ENCODE measurements around the gene SGCA.

The SGCA gene

DNA sequence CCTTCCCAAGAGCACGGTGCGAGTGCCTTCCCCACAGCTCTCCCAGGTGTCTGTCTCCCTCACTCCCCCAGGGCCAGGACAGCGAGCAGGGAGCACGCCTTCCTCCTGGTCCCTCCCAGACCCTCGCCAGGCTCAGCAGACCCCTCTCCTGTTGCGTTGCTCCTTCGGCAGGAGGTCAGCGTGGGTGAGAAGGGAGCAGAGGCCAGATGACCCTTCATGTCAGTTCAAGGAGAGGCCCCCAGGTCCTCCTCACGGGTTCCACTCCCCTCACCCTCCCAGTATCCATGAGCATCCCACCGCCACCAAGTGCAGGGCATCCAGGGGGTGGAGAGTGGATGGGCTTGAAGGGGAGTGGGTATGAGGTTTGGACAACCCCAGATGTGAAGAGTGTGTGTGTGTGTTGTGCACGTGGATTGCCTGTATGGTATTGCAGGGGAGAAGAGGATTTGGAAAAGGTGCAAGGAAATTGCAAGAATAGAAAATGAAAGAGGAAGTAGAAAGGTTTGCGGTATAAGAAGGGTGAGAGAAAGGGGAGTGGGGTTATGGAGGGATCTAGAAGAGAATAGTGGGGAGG lies 17.7 kb downstream of the SGCA start:
- DNase-seq = no peak

DNA sequence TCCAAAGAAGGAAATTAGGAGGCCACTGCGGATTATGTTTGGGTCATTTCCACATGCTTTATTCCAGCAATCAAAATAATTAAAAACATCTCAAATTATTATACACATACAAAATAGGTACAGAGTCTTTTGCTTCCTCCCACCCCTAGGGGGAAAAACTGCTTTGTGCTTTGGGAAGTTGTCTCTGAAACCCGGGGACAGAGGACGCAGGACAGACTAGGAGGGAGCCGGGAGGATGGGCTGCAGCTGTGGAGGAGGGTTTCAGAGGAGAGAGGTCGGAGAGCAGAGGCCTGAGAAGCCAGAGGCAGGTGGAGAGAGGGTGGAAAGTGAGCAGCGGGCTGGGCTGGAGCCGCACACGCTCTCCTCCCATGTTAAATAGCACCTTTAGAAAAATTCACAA lies 18.3 kb downstream of the SGCA start:
- DNase-seq = no peak

DNA sequence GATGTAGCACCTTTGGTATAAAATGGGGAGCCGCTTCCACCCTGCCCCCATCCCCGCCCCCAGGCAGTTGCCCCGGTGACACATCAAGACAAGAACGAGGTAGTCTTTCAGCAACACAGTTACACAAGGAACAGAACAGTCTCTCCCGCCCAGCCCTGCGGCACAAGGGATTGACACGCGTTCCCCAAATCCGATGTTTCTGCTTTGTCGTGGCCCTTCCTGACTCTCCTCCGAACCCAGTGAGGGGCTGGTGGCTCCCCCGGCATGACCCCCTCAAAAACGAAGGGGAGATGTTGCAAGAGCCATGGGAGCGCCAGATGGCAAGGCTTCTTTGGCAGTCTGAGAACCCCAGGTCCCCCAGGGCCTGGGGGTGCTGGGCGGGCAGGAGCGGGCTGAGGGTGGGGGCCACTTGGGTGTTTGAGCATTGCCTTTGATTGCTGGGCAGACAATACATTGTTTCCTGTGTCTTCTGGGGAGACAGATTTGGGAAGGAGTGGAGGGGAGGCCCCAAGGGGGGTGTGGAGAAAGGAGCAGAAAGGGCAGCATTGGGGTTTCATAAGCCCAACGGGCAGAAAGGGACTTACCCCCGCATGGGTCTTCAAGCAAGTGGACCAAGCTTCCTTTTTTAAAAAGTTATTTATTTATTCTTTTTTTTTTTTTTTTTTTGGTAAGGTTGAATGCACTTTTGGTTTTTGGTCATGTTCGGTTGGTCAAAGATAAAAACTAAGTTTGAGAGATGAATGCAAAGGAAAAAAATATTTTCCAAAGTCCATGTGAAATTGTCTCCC lies 19.0 kb downstream of the SGCA start:
- DNase-seq = no peak

DNA sequence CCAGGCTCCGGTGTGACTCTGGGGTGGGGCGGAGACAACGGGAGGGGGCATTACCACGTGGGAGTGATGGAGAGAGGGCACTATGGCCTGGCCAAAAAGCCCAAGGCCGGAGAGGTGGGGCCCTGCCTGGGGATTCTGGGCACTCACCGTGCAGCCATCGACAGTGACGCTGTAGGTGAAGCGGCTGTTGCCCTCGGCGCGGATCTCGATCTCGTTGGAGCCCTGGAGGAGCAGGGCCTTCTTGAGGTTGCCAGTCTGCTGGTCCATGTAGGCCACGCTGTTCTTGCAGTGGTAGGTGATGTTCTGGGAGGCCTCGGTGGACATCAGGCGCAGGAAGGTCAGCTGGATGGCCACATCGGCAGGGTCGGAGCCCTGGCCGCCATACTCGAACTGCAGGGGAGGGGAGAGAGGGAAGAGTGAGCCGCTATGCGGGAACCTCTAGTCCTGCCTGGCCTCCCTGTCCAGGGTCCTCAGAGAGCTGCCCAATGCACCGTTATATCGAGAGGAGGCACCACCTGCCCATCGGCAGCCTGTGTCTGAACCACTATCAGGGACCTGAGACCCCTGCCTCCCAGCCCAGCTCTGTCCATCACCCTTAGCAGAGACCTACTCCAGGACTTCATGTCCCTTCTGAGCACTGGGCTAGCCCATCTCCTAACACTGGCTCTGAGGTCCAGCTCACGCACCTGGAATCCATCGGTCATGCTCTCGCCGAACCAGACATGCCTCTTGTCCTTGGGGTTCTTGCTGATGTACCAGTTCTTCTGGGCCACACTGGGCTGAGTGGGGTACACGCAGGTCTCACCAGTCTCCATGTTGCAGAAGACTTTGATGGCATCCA lies 20.0 kb downstream of the SGCA start:
- no peak for DNase-seq

DNA sequence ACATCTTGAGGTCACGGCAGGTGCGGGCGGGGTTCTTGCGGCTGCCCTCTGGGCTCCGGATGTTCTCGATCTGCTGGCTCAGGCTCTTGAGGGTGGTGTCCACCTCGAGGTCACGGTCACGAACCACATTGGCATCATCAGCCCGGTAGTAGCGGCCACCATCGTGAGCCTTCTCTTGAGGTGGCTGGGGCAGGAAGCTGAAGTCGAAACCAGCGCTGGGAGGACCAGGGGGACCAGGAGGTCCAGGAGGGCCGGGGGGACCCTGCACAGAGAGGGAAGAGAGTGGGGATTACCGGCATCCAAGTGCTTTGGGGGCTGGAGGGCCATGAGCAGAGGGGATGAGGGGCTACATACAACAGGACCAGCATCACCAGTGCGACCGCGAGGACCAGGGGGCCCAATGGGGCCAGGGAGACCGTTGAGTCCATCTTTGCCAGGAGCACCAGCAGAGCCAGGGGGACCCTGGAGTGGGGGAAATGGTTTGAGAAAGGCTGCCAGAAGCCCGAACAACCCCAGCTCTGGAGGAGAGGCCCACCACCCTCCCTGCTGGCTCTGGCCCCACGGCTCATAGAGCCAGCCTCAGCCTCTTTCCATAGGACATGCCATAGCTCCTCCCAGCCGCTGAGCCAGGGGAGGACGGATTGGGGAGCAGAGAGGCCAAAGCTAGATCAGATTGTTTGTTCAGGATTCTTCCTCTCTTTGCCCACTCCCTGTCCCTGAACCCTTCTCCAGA lies 21.0 kb downstream of the SGCA start:
- DNase-seq = no peak

DNA sequence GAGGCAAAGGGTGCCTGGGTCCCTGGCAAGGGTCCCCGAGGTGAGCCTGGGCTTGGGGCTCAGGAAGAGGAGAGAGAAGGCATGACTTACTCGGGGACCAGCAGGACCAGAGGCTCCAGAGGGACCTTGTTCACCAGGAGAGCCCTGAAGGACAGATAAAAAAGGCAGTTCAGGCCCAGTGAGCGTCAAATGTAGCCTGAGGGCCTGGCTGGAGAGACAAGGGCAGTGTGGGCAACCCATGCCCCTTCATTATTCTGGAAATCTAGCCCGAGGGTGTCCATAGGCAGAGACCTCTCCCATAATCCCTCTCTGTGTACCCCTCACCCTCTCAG lies 21.6 kb downstream of the SGCA start:
- no peak for DNase-seq

DNA sequence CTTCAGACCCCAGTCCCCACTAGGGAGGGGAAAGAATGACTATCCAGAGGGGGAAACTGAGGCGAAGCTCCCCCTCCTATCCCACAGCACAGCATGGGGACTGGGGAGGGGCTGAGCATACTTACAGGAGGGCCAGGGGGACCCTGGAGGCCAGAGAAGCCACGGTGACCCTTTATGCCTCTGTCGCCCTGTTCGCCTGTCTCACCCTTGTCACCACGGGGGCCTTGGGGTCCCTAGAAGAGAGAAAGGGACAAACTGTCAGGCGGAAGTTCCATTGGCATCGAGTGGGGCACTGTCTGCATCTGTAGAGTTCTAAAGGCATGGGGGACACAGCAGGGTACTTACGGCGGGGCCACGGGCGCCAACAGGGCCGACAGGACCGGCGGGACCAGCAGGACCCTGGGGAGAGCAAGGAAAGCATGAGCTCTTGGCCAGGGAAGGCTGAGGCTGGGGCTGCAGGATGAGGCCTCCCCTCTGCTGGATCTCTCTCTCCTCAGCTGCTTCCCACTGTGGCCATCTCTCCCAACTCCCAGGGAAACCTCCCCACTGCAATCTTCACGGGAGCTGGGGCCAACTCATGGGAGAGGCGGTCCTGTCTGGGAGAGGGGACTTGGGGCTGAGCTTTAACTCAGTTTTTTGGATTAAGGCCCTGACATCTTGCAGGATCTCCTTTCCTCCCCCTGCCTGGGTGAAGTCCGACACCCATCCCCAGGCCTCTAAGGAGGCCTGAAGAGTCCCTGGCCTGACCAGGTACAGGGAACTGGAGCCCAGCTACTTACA lies 22.1 kb downstream of the SGCA start:
- no peak for DNase-seq

DNA sequence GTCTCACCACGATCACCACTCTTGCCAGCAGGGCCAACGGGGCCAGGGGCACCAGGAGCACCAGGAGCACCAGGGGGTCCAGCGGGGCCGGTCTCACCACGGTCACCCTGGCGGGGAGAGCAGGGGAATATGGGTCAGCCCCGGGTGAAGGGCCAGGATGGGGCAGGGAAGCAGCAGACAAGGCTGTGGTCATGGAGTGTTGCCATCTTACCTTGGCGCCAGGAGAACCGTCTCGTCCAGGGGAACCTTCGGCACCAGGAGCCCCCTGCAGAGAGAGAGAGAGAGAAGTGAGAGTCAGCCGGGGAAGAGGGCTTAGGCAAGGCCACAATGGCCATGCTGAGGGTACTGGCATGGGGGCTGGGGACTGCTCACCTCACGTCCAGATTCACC lies 22.7 kb downstream of the SGCA start:
- no peak for DNase-seq

DNA sequence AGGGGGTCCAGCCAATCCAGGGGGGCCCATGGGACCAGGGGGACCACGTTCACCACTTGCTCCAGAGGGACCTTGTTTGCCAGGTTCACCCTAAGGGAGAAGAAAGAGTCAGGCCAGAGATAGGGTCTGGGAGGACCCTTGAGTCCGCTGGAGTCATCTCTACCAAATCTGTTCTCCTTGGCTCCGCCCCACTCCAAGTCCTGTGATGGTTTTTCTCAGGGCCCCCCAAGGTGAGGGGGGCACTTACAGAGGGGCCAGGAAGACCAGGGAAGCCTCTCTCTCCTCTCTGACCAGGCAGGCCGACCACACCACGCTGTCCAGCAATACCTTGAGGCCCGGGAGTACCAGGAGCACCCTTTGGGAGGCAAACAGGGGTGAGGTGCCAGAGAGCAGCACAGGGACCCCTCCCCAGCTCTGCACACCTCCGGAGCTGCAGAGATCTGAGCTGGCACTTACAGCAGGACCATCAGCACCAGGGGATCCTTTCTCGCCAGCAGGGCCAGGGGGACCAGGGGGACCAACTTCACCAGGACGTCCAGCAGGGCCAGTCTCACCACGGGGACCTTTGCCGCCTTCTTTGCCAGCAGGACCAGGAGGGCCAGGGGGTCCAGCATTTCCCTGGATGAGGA lies 23.2 kb downstream of the SGCA start:
- DNase-seq = no peak

DNA sequence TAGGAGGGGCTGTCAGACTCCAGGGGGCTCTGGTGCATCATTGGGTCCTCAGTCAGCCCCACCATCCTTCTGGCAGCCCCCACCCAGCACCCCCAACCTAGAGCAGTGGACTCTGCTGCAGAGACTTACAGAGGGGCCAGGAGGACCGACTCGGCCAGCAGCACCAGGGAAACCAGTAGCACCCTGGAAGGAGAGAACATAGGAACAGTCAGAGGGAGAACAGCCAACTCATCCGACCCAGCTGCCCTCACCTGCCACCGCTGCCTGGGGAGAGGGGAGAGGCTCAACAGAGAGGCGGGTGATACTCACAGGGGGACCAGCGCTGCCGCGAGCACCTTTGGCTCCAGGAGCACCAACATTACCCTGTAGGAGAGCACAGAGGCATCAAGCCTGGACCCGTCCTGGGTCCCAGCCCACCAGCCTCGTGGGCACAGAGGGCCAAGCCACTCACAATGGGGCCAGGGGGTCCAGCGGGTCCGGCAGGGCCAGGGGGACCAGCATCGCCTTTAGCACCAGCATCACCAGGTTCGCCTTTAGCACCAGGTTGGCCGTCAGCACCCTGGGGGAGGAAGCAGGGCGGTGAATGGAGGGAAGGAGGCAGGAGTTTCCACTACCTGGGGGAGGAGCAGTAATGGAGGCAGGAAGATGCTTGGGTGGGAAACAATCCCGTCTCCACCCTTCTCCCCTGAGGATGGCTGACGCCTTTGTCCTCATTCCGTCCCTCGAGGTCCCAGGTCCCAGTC lies 23.9 kb downstream of the SGCA start:
- no peak for DNase-seq

DNA sequence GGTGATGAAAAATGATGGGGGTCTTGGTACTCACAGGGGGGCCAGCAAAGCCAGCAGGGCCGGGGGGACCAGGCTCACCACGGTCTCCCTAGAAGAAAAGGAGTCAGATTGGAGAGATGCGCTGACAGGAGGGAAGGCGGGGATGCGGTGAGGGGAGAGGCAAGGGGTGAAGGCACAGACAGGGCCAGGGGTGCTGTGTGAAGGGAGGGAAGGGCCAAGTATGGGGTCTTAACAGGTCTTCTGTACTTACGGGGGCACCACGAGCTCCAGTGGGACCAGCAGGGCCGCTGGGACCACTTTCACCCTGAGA lies 24.4 kb downstream of the SGCA start:
- no peak for DNase-seq

DNA sequence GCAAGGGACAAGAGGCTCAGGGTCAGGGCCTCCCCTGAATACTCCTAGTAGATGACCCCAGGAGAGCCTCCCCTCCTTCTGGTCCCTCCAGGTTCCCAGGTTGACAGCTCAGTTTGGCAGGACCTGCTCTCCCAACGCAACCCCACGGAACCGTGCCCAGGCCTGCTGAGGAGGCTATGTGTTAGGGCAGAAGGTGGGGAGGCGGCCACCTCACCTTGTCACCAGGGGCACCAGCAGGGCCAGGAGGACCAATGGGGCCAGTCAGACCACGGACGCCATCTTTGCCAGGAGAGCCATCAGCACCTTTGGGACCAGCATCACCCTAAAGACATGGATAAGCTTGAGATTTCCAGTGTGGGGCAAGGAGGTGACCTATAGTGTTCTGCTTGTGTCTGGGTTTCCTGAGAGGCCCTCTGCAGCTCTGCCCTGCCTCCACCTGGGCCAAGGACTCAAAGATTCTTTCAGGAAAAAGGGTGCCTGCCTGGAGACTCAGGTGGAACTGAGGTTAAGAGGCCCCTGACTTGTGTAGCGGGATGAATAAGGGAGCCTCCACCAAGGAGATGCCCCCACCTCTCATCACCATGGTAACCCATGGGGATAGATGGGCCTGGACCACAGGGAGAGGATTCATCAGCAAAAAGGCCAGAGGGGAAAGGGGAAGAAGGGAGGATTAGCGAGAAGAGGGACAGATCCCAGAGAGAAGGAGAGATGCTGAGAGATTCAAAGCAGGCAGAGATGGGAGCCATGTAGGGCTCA lies 25.0 kb downstream of the SGCA start:
- DNase-seq = no peak

DNA sequence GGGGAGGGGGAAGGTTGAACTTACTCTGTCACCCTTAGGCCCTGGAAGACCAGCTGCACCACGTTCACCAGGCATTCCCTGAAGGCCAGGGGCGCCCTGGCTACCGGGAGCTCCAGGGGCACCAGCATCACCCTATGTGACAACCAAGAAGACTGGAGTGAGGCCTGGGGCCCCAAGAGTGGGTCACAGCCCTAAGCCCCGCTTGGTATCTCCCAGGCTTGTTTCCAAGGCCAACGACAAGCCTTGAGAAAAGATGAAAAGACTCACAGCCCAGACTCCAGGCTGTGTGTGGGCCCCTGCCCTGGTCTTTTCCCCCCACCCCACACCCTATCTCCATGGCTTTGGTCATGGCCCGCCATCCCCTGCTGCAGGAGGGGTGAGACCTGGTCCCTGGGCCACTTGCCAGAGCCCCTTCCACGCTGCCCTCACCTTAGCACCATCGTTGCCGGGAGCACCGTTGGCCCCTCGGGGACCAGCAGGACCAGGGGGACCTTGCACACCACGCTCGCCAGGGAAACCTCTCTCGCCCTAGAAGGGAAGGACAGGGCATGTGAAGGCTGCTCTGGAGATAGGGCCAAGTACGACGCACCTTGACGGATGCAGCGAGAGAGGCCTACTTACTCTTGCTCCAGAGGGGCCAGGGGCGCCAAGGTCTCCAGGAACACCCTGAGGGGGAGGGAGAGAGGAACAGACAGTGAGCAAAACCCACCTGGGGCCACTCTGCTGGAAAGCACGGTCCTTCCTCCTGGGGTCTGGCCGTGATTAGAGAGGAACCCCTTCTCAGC lies 25.7 kb downstream of the SGCA start:
- DNase-seq = no peak

DNA sequence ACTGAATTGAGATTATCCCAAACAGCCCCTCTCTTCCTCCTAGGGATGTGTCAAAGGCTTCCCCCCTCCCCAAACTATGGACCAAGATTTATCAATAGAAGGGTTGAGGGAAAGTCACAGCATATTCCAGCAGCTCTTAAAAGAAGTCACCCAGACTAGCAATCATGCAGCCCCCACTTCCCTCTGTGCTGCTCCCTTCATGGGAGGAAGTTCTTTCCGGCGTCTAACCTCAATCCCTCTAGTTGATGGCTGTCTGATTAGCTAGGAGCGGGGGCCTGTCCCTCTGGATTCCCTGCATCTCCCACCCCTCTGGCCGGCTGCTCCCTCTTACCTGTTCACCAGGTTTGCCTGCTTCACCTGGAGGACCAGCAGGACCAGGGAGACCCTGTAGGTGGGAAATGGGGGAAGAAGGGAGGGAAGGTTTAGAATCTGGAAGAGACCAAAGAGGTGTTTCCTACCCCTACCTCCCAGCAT lies 26.4 kb downstream of the SGCA start:
- DNase-seq = no peak

DNA sequence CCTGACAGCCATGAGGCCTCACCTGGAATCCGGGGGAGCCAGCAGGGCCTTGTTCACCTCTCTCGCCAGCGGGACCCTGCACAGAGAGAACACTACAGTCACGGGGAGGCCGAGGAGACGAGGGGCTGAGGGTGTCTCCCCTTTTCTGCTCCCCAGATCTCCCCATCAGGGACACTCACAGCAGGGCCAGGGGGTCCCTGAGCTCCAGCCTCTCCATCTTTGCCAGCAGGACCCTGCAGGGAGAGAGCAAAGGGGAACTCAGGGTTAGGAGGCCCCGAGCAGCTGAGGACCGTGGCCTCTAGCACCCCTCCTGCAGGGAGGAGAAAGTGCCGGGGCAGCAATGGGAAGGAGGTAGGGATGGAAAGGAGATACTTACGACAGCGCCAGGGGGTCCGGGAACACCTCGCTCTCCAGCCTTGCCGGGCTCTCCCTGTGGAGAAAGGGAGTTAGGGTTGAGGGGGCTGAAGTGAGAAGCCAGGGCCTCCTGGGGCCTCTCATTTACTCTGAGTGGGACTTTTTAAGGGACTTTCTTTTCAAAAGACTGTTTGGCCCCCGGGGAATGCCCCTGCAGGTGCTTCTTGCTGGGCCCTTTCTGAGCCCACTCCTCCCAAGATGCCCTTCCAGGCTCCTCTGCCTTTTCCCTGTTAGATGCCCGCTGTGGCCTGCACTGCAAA lies 26.9 kb downstream of the SGCA start:
- no peak for DNase-seq

DNA sequence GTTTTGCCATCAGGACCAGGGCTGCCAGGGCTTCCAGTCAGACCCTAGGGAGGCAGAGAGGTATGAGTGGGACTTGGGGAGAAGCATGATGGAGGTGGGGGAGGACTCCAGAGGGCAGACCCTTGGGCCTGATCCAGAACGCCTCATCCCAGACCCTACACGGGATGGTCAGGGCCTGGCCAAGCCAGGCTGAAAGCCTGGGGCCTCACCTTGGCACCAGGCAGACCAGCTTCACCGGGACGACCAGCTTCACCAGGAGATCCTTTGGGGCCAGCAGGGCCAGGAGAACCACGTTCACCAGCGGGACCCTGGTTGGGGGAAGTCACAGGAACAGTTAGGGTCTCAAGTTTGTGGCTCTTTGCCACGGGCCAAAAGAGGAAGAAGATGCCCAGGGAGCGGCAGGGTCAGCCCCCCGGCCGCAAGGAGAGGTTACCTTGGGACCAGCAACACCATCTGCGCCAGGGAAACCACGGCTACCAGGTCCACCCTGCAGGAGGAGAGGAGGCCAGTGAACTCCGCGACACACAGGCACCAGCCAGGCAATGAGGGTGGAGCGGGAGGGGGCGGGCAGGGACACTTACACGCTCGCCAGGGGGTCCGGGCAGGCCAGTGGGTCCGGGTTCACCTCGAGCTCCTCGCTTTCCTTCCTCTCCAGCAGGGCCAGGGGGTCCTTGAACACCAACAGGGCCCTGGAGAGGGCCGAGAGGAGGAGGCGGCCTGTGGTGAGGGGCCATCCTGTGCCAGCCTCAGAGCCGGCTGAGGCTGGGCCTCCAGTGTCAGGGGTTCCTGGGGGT lies 28.5 kb downstream of the SGCA start:
- DNase-seq = no peak

DNA sequence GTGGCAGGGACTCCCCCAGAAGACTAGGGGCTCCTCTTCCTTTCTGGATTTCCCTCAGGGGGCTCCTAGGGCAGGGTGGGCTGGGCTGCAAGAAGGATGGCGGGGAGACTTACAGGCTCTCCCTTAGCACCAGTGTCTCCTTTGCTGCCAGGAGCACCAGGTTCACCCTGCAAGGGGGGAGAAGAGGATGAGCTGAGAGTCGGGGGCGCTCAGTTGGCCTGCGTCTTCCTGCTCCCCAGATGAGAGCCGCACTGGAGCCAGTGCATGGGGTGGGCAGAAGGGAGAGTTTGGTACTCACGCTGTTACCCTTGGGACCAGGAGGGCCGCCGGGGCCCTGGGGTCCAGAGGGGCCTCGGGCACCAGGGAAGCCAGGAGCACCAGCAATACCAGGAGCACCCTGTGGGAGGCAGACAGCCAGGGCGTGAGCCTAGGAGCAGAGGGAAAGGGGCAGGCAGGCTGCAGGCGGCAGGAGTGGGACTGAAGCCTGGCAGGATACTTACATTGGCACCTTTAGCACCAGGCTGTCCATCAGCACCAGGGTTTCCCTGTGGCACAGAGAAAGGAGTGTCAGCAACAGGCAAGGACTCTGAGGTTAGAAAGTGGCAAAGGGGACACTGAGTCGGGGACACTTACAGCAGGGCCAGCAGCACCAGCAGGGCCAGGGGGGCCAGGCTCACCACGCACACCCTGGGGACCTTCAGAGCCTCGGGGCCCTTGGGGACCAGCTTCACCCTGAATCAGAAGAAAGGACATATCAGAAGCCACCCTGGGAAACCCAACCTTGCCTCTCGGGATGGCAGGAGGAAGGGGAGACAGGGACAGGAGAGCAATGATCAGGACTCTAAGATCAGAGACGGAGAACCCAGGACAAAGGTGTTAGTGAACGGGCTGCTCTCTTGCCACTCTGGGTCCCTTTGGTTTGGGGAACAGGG lies 29.4 kb downstream of the SGCA start:
- no peak for DNase-seq

Measured in cortex of kidney (tissue), 1 donor.